Type B pancreatic cell (in vitro differentiated cells): ENCODE measurements around the gene FARP2. TPM values are rescaled to one million over a fixed set of nuclear protein-coding genes. Genes with fewer than 3 reads are reported as not detected.

Experiments
- DNase-seq: peaks from one replicate; pipeline ENCODE4 v3.0.0; 2021; ENCODE audit warnings: mixed read lengths; ENCODE audit not compliant: unreplicated experiment; ENCODE audit errors: extremely low spot score
- H3K27ac Mint-ChIP-seq: 2 replicates; pipeline ENCODE4 v1.8.0; 2021; ENCODE audit warnings: mild to moderate bottlenecking, mixed read lengths
- H3K27me3 Mint-ChIP-seq: 2 replicates; pipeline ENCODE4 v1.8.0; 2021; ENCODE audit warnings: mixed read lengths
- H3K36me3 Mint-ChIP-seq: 2 replicates; pipeline ENCODE4 v1.8.0; 2021; ENCODE audit warnings: mixed read lengths
- H3K4me1 Mint-ChIP-seq: one replicate; pipeline ENCODE4 v1.8.0; 2021; ENCODE audit warnings: mixed read lengths; ENCODE audit not compliant: unreplicated experiment
- H3K4me3 Mint-ChIP-seq: 2 replicates; pipeline ENCODE4 v1.8.0; 2021; ENCODE audit warnings: mild to moderate bottlenecking, mixed read lengths
- H3K9me3 Mint-ChIP-seq: 2 replicates; pipeline ENCODE4 v1.8.0; 2021; ENCODE audit warnings: mixed read lengths
- total RNA-seq: library from RNA; stranded (reverse); gene quantifications from 2 replicates; pipeline ENCODE4 v1.2.1, GENCODE V29; 2021; ENCODE audit warnings: low replicate concordance
- TF ChIP-seq, protein P1 (sequence below): fragments of 200-600 bp; sonication (generic); conservative IDR thresholded peaks from 2 replicates; pipeline ENCODE4 v1.5.0; 2021; ENCODE audit warnings: antibody characterized with exemption, mild to moderate bottlenecking

Gene FARP2
- total RNA-seq, 1 donor from 2014 or later: 62.5 TPM

DNA sequence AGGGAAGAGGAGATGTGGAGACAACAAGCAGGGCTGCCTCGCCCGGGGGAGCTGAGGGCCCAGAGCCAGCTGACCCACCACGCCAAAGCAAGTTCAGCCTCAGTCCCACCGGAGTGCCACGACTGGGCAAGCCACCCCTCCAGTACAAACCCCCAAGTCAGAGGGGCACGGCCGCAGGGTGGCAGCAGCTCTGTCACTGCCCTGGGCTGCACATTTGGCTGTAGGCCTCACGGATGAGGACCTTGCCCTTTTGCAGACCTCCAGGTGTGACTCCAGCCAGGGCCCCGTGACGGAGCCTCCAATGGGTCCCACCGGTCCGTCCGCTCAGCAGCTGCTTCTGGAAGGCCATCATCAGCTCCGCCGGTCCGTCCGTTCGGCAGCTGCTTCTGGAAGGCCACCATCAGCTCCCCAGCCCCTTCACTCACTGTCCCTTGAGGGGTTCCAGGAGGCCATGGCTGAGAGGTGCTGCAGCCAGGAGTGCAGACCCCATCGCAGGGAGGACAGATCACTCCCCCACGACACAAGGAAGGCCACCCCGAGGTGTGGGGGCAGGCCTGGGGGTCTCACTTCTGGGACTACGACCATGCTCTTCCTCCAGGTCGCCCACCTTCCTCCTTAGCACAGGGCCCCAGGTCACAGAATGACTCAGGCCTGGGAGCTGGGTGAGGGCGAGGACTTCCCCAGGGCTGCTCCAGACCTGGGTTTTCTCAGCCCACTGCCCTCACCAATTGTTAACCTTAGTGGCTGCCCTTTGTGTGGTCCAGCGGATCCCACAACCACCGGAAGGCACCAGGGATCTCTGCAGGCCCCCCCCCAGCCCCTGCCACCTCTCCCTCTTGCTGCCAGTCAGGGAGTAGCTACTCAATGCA, 176.9 kb downstream of the FARP2 start:
- Mint-ChIP-seq H3K36me3 (no peaks in the 10 kb centered on the region), H3K27ac (no peak overlapping the region), H3K4me3 (no peak overlapping the region), H3K27me3 (peaks cover 15% of the 10 kb centered on the region), H3K4me1 (no peaks in the 10 kb centered on the region), H3K9me3 (no peaks in the 10 kb centered on the region)
- DNase-seq: no peak
- TF ChIP-seq, protein P1, sequence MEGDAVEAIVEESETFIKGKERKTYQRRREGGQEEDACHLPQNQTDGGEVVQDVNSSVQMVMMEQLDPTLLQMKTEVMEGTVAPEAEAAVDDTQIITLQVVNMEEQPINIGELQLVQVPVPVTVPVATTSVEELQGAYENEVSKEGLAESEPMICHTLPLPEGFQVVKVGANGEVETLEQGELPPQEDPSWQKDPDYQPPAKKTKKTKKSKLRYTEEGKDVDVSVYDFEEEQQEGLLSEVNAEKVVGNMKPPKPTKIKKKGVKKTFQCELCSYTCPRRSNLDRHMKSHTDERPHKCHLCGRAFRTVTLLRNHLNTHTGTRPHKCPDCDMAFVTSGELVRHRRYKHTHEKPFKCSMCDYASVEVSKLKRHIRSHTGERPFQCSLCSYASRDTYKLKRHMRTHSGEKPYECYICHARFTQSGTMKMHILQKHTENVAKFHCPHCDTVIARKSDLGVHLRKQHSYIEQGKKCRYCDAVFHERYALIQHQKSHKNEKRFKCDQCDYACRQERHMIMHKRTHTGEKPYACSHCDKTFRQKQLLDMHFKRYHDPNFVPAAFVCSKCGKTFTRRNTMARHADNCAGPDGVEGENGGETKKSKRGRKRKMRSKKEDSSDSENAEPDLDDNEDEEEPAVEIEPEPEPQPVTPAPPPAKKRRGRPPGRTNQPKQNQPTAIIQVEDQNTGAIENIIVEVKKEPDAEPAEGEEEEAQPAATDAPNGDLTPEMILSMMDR: no peak

DNA sequence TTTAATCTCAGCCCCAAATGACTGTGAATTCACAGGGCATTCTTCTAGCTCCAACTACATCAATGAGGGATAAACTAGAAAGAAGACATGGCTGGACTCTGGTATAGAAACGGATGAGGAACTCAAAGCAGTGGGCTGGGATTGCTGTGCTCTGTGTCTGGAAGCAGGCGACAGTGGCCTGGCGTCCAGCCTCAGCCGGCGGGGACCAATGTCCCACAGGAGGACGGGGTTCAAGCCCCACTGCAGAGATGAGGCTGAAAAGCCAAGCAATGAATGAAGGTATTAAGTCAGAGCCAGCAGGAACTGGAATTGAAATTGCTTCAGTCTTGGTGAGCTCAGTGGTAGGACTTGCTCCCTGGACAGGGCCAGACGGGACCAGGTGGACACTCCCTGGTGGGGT, 178.2 kb downstream of the FARP2 start:
- Mint-ChIP-seq H3K4me1 (peaks cover 6% of the 10 kb centered on the region), H3K9me3 (no peaks in the 10 kb centered on the region), H3K27ac (no peak overlapping the region), H3K27me3 (peaks cover 15% of the 10 kb centered on the region), H3K4me3 (no peak overlapping the region), H3K36me3 (no peaks in the 10 kb centered on the region)
- DNase-seq: no peak
- TF ChIP-seq, protein P1: no peak

DNA sequence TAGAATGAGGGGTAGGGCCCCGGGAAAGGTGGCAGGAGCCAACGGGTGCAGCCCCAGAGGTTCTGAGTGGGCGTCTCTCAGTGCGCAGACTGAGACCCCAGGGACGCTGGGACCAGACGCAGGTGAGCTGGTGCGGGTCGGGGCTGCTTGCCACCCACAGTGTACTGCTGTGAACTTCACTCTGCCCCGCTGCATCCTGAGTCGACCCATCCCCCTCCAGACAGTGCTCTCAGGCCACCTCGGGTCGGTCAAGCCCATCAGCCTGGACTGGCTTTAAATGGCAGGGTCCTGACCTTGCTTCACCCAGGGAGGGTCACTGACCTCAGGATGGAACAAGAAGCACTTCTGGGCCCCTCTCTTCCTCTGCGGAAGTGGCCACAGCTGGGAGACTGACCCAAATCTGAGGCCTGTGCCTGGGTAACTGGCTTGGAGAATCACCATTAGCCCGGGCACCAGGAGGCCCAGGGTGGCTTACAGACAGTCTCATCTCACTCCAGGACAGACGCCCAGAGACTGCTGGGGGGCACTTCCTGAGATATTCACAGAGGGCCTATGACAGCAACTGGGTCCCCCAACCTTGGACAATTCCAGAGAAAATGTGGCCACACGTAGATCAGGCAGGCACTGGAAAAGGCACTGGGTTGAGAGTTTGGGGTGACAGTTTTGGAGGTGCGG, 178.8 kb downstream of the FARP2 start:
- Mint-ChIP-seq H3K4me1 (peaks cover 6% of the 10 kb centered on the region), H3K27me3 (peaks cover 15% of the 10 kb centered on the region), H3K9me3 (no peaks in the 10 kb centered on the region), H3K36me3 (no peaks in the 10 kb centered on the region), H3K27ac (no peak overlapping the region), H3K4me3 (no peak overlapping the region)
- DNase-seq: no peak
- TF ChIP-seq, protein P1: no peak

DNA sequence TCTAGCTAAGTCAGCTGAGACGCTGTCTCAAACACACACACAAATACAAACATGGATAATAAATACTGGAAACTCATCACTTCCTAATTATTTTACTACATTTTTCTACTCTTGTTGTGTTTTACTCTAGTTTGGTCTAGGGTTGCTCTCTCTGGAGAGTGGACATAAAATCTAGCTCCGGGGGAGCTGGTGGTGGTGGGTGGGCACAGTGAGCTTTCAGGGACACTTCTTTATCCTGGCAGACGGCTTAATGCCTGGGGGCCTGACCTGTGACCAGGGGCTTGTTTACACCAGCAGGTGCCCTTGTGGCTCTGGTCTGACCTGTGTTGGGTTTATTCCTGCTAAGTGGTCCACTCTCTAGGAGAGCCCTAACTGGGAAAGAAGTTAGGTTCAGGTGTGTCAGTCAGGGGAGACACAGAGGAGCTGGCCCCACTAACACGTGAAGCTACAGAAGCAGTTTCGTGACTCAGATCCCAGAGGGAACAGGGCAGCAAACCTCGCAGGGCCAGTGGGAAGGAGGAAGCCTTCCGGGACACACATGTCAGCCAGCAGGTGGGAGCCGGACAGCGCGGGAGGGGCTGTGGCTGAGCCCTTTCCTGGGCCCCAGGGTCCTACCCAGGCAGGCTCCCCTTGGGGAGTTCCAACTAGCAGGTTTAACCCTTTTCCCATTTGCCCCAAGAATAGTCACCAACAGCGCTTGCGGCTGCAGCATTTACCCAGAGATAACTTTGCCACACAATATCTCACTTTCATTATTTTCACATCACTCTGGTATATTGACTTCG, 180.0 kb downstream of the FARP2 start:
- DNase-seq: no peak
- peaks cover 10% of the 10 kb centered on the region for H3K4me1 Mint-ChIP-seq
- TF ChIP-seq, protein P1: no peak
- H3K9me3 Mint-ChIP-seq: no peaks in the 10 kb centered on the region
- H3K4me3 Mint-ChIP-seq: no peak overlapping the region
- no peak overlapping the region for H3K27ac Mint-ChIP-seq
- H3K36me3 Mint-ChIP-seq: no peaks in the 10 kb centered on the region
- peaks cover 14% of the 10 kb centered on the region for H3K27me3 Mint-ChIP-seq

DNA sequence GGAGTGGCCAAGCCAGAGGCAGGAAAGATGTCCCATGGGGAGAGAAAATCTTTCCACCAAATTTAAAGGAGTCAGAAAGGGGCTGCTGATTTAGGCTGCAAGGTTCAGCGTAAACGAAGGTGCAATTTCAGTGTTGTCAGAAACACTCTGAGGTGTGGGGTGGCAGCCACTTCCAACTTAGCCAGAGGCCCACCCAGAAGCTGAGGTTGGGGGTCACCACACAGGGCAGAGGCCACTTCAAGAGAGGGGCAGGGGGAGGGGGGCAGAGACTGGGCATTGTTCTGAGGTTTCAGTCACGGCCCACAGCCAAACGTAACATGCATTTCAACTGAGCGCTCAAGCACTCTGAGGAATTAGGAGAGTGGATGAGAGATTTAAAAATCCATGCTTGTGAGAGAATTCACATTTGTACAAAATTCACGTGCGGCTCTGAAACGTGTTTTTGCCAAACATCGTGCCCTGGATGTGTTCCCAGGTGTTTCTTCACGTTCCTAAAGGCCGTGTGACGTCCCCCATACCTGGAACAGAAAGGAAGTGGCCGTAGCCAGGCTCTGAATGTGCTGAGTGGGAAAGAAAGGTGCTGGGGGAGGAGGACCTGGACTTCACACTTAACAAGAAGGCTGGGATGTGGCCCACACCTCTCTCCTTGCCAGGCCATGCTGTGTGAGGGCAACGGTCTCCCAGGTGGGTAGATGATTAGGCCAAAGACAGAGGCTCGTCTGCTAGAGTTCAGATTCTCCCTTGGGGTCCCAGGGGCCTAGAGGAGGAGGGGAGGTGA, 182.9 kb downstream of the FARP2 start:
- peaks cover 25% of the 10 kb centered on the region for H3K27me3 Mint-ChIP-seq
- TF ChIP-seq, protein P1: no peak
- H3K4me3 Mint-ChIP-seq: peak overlapping the region; percentile 17
- peaks cover 10% of the 10 kb centered on the region for H3K4me1 Mint-ChIP-seq
- H3K9me3 Mint-ChIP-seq: no peaks in the 10 kb centered on the region
- DNase-seq: no peak
- no peaks in the 10 kb centered on the region for H3K36me3 Mint-ChIP-seq
- peak overlapping the region; percentile 54 for H3K27ac Mint-ChIP-seq
